Transverse colon (tissue), 4 donors: ENCODE data around the gene ALDH3B2.

Source experiments
- POLR2A ChIP-seq: fragments of 450-650 bp; IDR thresholded peaks from one replicate; pipeline ENCODE4 v1.6.1; 2016; ENCODE audit warnings: antibody characterized with exemption, mild to moderate bottlenecking, moderate library complexity
- POLR2AphosphoS5 ChIP-seq, 3 donors: sonication (generic); formaldehyde crosslinking; IDR thresholded peaks; one replicate each; pipeline ENCODE4 v1.6.1; 2016; ENCODE audit warnings: antibody characterized with exemption in 3 of 3
- TF ChIP-seq, protein P1 (sequence below), 5 experiments: fragments of 200-600 bp in 3 of 5; fragments of 450-650 bp in 2 of 5; sonication (generic) in 3 of 5; IDR thresholded peaks; 1 replicate in 2 of 5; 2 replicates in 3 of 5; pipeline ENCODE4 v1.5.1; 2016 to 2017; ENCODE audit warnings: antibody characterized with exemption in 5 of 5, inconsistent platforms in 3 of 5, mild to moderate bottlenecking in 2 of 5, moderate library complexity in 1 of 5

DNA sequence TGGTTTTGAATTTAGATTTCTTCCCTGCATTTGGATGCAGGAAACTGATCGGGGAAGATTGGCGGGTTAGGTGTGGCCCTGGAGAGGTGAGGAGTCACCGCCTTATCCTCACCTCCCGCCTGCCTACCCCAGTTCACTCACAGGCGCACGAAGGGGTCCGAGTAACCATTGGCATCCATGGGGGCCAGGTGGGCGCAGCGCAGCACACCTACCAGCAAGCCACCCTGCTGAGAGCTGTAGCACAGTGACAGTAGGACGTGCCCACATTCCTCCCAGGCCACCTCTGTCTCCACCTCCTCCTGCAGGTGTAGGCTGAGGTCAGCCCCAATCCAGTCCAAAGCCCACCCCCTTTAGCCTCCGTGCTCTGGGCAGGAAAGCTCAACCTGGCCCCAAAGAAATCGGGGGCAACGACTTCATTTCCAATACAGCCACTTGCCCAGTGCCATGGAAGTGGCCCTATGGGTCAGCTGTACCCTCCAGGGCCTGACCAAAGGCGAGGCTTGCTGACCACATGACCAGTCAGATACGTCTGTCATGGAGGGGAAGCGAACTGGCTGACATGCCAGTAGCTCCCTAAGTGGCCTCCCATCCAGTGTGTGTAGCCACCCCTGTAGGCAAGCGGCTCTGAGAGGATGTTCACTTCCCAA lies 61.0 kb downstream of the ALDH3B2 start:
- TF ChIP-seq, protein P1, sequence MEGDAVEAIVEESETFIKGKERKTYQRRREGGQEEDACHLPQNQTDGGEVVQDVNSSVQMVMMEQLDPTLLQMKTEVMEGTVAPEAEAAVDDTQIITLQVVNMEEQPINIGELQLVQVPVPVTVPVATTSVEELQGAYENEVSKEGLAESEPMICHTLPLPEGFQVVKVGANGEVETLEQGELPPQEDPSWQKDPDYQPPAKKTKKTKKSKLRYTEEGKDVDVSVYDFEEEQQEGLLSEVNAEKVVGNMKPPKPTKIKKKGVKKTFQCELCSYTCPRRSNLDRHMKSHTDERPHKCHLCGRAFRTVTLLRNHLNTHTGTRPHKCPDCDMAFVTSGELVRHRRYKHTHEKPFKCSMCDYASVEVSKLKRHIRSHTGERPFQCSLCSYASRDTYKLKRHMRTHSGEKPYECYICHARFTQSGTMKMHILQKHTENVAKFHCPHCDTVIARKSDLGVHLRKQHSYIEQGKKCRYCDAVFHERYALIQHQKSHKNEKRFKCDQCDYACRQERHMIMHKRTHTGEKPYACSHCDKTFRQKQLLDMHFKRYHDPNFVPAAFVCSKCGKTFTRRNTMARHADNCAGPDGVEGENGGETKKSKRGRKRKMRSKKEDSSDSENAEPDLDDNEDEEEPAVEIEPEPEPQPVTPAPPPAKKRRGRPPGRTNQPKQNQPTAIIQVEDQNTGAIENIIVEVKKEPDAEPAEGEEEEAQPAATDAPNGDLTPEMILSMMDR (IDR thresholded peaks at IDR 0.05) = no peak
- TF ChIP-seq POLR2AphosphoS5 (IDR thresholded peaks at IDR 0.05) (no peak), POLR2A (no peak)
